CD4-positive, alpha-beta T cell treated with Interleukin-10 for 1 hour (primary cell): ENCODE measurements around the gene SLC35E2B.
"Not testable (repeated sequence)": the region's sequence is repeated elsewhere in the genome, so short reads cannot be mapped to it uniquely, and the experiment has no call there.

Experiments
- DNase-seq: peaks from one replicate; pipeline ENCODE4 v3.0.0-alpha.2; 2020

The SLC35E2B gene

DNA sequence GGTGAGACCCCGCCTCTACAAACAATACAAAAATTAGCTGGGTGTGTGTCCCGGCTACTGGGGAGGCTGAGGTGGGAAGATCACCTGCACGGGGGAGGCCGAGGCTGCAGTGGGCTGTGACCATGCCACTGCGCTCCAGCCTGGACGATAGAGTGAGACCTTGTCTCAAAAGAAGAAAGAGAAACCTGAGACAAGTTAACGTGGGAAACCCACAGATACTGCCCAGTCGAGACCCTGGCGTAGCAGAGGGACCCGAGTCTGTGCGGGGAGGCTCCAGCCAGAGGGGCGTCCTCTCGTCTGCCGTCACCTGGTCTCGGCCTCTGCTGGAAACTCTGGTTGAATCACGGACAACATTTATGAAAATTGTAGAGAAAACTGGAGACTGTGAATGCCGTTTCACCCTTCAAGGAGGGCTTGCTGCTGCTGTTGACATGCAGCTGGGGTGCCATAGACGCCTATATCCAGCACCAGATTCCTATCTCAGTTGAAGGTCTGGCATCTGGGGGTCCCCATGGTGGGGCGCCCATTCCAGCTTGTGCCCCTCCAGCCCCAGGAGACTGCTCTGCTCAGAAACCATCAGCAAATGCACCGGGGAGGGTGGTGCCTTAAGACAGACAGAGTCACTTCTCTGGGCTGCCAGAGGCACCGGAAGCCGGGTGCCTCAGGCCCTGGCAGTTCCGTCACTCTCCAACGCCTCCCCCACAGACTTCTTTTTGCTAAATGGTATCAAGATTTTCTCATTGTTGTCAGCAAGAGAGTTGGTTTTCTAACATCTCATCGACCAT is 20.2 kb downstream of the SLC35E2B start:
- no peak for DNase-seq

DNA sequence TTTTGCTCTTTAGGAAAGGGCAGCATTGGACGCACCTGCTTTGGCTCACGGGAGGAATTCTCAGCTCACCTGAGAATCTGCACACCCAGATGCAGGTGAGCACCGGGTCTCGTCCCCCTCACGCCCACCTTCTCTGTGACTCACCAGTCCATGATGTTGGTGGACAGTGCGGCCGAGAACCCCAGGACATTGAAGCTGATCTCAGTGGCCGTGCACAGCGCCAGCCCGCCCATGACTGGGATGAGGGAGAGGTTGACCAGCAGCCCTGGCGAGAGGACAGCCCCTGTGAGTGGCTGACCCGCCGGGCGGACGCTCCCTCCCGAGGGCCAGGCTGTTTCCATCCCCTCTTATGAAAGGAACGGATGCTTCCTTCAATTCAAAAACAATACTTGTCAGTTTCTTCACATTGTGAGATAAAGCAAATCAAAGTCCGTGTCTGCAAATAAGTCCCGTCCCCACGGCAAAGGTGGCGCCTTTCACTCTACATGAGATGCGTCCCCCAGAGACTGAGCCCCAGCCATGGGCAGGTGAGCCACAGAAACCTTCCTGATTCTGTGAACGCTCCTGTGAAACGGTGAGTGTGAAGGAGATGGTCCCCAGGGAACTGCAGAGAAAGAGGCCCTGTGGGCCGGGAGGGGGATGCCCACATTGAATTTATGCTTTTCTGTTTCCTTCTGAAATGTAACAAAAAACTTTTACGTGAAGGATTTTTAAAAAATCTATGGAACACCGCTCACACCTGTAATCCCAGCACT is 21.1 kb downstream of the SLC35E2B start:
- DNase-seq: no peak

DNA sequence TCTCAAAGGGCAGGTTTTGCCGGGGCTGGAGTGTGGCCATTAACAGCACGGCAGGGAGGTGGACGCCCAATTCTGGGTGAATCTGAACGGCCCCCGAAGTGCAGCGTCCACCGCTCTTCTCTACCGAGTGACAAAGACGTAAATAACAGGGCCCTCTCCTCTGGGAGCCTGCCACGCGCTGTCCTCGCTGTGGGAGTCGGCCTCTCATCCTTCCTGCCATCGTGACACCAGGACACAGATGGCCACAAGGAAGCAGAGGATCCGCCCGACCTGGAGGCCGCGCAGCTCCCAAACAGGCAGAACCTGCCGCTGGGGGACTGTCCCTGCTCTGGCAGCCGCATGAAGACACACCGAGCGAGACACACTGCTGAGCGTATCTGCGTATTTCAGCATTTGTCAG is 21.7 kb downstream of the SLC35E2B start:
- no peak for DNase-seq

DNA sequence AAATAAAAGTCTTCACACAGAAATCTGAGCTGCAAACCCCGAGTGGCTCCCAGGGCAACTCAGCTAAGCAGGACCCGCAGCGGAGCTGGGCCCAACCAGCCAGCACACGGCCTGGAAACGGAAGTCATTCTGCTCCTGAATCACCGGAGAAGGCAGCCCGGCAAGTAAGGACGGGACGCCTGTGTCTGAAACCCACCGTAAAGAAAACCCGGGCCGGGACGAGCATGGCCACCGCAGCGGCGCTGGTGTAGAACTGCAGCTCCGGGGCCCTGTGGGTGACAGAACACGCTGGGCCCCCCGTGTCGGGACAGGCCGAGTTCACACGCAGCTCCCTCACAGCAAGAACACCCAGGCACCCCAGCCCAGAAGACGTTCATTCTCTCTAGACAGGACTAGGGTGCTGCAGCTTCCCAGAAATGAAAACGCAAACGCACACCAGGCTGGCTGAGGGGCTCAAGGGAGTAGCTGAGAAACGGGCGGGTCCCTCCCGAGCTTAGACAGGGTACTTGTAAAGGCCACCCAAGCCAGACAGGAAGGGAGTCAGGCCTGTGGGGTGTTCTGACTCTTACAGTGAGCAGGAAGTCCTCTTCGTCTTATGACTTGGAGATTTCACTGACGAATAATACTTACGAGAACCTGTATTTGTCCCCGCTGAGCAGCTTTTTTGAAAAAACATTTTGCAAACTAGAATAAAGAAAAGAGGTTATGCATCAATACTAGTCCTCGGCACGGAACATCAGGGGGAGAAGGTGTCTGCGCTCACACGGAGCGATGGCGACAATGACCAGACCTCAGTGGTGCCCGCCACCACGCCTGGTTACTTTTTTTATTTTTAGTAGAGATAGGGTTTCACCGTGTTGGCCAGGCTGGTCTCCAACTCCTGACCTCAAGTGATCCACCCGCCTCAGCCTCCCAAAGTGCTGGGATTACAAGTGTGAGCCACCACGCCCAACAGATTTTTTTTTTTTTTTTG is 22.8 kb downstream of the SLC35E2B start:
- DNase-seq: no peak

DNA sequence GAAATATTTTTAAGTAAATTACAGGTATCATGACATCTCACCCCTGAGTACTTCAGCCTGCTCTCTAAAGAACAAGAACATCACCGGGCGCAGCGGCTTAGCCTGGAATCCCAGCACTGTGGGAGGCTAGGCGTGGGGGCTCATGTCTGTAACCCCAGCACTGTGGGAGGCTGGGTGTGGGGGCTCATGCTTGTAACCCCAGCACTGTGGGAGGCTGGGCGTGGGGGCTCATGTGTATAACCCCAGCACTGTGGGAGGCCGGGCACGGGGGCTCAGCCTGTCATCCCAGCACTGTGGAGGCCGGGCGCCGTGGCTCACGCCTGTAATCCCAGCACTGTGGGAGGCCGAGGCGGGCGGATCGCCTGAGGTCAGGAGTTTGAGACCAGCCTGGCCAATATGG is 26.1 kb downstream of the SLC35E2B start:
- no peak for DNase-seq

DNA sequence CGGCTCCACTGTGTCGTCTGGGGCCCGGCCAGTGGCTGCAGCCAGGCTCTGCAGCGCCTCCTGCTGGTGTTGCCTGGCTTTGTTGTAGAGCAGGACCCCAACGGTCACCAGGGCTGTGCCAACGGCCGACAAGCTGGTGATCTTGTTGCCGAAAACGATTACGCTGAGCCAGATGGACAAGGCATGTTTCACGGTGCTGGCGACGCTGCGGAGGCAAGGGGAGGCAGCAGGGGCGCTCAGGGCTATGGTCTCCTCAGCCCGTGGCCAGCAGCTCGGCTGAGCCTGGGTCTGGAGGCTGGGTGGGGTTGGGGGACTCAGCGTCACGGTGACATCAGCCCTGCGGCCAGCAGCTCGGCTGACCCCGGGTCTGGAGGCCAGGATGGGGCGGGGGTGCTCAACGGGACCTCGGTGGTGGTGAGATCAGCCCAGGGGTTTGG is 26.8 kb downstream of the SLC35E2B start:
- DNase-seq: peak; percentile 30

DNA sequence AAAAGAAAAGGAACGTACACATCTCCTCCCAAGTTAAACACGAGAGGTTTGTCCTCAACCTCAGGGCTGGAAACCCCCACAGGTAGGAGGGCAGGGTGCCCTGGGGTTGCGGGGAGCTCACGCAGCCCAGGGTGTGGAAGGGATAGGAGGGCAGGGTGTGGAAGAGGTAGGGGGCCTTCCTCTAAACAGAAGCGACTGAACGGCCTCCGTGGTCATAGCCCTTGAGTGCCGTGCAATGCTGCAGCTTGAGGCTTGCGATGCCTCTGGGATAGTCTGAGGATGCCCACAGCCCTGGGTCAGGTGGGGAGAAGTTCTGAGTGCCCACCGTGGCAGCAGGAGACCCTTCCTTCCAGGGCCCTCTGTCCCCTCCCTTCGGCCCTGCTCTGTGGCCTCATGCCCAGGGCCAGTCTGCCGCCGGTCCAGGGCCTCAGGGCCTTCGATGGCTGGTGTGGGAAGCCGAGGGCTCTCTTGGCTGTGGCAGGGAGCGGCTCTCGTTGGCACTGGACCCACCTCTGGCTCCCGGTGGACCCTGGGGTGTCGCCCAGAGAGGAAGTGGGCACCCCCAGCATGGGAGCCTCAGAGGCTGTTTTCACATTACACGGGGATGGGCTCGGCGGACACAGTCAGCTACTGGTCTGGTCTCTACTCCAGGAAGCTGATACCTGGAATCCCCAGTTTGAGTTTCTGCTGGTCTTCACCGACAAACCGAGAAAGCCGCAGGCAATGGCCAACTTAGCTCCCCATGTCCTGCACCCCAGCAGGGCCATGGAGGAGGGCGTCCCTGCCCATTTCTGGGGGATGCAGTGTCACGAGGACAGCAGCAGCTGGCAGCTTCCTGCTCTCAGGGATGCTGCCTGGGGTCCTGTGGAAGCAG is 27.4 kb downstream of the SLC35E2B start:
- no peak for DNase-seq

DNA sequence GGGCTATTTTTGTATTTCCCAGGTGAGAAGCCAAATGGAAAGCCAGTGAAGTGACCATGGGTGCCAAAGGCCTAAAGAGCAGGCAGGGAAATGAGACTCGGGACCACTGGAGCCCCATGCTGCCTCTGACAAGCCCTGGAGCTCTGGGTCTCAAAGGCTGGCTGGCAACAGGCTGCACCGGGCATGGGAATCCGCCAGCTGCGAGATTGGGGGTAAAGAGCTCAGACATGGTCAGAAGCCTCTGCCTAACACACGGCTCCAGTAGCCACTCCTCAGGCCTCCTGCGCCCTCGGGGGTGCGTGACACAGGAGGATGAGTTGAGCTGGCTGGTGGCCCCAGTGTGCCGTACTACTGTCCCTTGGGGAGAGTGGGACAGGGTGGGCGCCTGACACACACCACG is 28.3 kb downstream of the SLC35E2B start:
- DNase-seq: not testable (repeated sequence)

DNA sequence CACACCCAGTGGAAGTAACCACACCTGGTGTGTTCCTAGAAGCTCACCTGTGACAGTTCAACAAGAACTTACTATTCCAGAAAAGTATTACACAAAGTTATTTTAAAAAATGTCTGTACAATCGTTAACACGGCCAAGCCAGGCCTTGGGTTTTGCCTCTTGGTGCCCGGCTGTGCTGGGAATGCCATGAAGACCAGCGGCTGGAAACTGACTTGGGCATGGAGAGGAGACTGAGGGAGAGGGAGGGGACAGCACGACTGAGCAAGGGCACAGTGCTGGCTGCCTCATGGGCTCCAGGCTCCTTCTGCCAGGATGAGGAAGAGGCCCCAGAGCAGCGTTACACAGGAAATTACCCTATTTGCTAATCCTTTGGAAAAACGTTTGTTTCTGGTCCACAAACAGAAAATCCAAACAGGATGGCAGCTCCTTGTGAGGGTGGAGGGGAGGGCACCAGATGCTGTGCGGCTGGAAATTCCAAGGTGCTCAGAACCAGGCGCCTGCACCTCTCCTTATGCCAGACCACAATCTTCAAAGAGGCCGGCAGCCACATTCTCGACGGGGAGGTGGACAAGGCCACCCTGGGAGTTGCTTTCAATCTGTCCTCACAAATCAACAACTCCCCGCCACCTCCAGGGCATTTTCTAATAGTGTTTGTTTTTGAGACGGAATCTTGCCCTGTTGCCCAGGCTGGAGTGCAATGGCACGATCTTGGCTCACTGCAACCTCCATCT is 29.6 kb downstream of the SLC35E2B start:
- not testable (repeated sequence) for DNase-seq

DNA sequence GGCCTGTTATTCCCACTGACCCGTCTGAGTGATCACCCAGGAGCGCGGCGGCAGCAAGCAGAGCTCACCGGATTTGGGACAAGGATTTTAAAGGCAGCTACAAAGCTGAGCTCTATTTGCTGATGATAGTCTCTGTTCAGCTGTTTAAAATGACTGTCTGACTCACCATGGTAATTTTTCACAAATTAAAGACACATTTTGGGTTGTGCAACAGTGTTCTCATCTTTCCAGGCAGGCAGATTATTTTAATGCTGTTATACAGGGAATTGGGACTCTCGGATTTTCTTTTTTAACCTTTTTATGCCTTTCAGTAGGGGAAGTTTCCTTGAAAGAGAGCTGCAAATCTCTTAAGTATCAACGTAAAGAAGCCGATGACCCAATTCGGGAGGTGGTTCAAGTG is 30.2 kb downstream of the SLC35E2B start:
- not testable (repeated sequence) for DNase-seq

DNA sequence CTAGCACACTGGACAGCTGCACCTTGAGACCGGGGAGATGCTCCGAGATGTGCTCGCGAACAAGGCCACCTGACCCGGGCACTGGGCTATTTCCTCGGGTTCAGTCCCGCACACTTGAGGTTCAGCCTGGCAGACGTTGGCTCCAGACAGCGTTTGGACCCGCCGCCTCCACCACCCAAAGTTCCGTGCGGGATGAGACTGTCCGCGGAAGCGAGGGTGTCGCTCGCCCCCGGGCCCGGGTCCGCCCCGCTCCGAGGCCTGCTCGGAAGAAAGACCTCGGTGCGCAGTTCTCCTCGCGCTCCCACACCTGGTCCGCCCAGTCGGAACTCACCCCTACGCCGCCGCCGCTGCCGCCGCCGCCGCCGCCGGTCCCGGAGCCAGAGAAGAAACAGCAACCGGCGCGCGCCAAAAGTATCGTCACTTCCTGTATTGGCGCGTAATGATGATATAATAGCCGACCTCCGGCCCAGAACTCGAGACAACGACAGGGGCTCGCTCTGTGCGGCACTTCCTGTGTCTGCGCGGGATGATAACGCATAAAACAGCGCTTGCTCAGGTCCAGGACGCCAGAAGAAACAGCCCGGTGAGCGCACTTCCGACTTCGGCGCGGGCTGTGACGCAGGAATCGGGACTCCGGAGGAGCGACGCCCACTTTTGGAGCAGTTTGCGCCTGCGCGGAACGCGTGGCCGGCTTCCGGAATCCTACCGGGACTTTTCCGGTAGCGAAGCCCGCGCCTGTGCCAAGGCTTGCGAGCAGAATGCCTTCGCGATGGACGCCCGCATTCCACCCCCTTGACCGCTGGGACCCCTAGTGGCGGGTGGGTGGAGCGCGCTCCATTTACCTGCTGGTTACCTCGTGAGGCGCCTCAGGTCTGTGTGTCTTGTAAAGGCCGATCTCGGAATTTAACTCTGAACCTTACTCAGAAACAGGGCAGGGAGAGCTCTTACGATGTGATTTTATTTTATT is 33.7 kb downstream of the SLC35E2B start, which contains the start of gene CDK11B:
Gene CDK11B, minus strand, starts transcription at position 422 of the 967 bp plus-strand sequence. CDS start 1,519 bp downstream, outside the sequence.
- peak; percentile 96 for DNase-seq

DNA sequence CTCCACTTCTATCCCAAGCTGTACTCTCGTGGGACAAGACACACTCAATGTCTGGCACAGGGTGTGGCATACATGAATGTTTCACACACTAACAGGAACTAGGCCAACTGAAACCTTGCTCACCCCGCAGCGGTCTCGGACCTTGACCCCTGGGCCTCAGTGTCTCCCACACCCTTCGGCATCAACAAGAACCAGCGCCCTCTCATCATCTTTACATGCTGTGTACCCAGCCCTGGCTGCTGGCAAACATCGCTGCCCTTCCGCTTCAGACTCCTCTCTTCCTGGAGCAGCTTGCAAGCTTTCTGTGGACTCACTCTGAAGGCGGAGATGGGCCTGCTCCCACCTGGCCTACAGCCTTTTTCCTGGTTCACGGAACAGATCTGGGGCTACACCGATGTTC is 44.3 kb downstream of the SLC35E2B start:
- DNase-seq: not testable (repeated sequence)

DNA sequence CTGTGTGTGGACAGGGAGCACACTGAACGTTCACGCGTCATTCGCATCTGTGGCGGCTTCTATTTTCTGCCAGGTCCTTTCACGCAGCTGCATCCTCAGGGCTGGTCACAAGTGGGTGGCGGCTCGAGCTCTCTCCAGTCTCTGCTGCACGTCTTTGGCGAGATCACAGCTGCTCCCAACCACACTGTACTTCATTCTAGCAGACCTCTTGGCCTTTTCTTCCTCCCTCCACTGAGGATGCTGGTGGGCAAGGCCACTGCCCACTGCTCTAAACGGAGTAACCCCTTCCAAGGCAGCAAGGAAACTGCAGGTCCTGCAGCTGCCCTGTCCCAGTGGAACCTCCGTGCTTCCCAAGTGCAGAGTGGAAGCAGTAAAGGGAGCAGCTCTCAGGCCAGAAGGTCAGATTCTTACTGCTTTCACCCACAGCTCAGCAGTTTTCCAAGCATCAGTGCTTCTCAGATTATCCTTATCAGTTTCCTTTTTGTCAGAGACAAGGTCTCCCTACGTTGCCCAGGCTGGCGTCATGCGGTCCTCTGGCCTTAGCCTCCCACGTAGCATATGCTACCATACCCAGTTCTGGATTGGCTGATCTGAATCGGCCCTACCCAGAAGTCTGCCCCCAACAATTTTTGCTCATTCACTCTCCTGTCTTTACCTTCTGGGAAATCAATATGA is 44.9 kb downstream of the SLC35E2B start:
- not testable (repeated sequence) for DNase-seq

DNA sequence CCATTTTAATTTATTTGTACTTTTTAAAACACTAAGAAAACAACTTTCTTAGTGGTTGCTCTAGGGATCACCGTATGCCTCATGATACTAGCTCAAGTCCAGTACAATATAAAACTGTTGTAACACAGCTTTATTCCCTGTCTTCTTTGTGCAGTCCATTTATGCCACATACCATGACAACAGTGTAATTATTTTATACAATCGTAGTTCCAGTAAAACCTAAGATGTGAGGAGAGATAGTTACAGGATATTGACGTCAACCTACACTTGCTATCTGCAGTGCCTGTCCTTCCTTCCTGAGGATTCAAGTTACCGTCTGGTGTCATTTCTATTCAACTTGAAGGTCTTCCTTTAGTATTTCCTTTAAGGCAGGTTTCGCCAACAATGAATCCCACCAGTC is 46.3 kb downstream of the SLC35E2B start:
- not testable (repeated sequence) for DNase-seq

DNA sequence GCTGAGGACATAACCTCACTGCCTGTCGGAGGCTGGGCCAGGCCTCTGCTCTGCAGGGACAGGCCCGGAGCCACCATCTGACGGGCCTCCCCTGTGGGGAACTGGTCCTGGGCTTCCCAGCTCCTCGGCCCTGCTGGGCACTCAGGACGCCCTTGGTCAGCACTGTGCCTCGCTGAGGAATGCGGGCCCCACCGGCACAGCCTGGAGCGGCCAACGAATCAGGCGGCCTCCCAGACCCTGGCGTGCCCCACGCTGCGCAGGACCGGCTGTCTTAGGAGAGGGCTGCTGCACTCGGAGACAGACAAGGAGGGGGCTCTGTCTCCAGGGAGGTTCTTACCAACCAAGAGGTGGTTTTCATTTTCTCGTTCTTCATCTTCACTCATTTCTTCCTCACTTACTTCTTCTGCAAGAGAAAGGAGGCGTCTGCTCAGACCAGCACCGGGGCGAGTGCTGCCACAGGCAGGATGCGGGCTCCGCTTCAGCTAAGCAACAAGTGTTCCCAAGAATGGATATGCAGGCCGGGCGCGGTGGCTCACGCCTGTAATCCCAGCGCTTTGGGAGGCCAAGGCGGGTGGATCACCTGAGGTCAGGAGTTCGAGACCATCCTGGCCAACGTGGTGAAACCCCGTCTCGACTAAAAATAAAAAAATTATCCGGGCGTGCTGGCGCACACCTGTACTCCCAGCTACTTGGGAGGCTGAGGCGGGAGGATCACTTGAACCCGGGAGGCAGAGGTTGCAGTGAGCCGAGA is 51.7 kb downstream of the SLC35E2B start:
- not testable (repeated sequence) for DNase-seq

DNA sequence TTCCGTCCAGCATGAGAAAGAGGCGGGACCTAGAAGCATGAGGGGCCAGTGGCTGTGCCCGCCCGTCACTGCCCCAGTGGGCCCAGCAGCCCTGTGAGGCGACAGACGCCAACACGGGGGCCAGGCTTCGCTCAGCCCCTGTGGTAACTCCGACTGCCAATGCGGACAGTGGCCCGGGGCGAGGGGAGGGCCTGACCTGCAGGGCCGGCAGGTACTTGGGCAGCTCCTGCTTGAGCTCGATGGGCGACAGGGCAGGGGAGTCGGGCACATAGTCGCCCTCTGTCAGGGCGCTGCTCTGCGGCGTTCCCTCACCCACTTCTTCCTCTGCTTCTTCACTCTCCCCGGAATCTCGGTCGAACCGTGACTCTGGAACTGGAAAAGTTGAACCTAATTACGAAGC is 52.5 kb downstream of the SLC35E2B start:
- DNase-seq: not testable (repeated sequence)

DNA sequence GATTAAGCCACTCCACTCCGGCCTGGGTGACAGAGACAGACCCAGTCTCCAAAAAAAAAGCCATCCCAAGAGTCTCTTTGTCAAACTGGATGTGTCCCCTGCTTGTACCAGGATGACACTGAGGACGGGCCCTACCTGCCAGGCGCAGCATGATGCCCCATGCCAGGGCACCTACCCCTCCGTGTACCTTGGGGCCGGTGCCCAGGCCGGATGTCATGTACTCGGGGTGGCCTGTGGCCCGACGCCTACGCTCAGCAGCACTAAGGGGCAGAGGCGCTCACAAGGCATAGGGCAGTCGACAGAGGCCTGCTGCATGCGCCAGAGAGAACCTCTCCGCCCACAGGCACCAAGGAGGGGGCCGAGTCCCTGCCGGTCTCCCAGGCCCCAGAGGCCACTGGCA is 53.2 kb downstream of the SLC35E2B start:
- not testable (repeated sequence) for DNase-seq

DNA sequence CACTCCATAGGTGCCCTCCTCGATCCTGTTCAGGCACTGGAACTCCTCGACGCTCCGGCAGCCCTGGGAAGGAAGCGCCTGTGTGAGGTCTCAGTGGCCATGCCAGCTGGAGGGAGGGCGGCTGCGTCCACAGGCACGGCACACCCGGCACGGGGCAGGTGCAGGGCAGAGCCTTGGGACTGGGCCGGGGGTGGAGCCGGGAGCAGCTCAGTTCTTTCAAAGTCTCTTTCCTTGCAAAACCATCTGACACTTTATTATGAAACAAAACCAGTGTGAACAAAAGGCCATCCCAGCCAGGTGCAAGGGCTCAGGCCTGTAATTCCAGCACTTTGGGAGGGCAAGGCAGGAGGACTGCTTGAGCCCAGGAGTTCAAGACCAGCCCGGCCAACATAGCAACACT is 54.1 kb downstream of the SLC35E2B start:
- DNase-seq: not testable (repeated sequence)
